Osteoblast (primary cell): ENCODE results near the gene DMAC2L. TPM values are rescaled to one million over a fixed set of nuclear protein-coding genes. Genes with fewer than 3 reads are reported as not detected.

ENCODE experiments used
- DNase-seq: peaks from one replicate; pipeline ENCODE4 v3.0.0; 2011; ENCODE audit warnings: low spot score, mixed read lengths; ENCODE audit not compliant: insufficient read length; ENCODE audit errors: missing footprints
- H2AFZ ChIP-seq: 2 replicates; pipeline ENCODE4 v1.6.0; 2011; ENCODE audit warnings: mild to moderate bottlenecking, low read length
- H3K27ac ChIP-seq: 2 replicates; pipeline ENCODE4 v1.5.1; 2011; ENCODE audit warnings: mild to moderate bottlenecking, low read depth, low read length, moderate library complexity
- H3K27me3 ChIP-seq: 2 replicates; pipeline ENCODE4 v1.6.0; 2012; ENCODE audit warnings: mild to moderate bottlenecking, control low read depth, inconsistent platforms, low read length, moderate library complexity; ENCODE audit not compliant: insufficient read depth
- H3K36me3 ChIP-seq: 2 replicates; pipeline ENCODE4 v1.5.1; 2011; ENCODE audit warnings: mild to moderate bottlenecking, low read length, control low read depth, moderate library complexity; ENCODE audit not compliant: insufficient read depth
- H3K4me1 ChIP-seq: 2 replicates; pipeline ENCODE4 v1.5.1; 2011; ENCODE audit warnings: mild to moderate bottlenecking, low read length, control low read depth, moderate library complexity; ENCODE audit not compliant: insufficient read depth
- H3K4me2 ChIP-seq: 2 replicates; pipeline ENCODE4 v1.6.0; 2011; ENCODE audit warnings: mild to moderate bottlenecking, low read length; ENCODE audit not compliant: insufficient read depth
- H3K4me3 ChIP-seq: fragments of 200-600 bp; sonication (generic); 3 replicates; pipeline ENCODE4 v1.5.1; 2012; ENCODE audit warnings: mild to moderate bottlenecking, low read length, inconsistent platforms; ENCODE audit not compliant: insufficient read depth
- H3K79me2 ChIP-seq: 2 replicates; pipeline ENCODE4 v1.6.0; 2012; ENCODE audit warnings: mild to moderate bottlenecking, low read length, control low read depth, inconsistent platforms; ENCODE audit not compliant: insufficient read depth
- H3K9me3 ChIP-seq: 2 replicates; pipeline ENCODE4 v1.5.1; 2011; ENCODE audit warnings: low read depth, low read length, control low read depth
- H4K20me1 ChIP-seq: 2 replicates; pipeline ENCODE4 v1.6.0; 2012; ENCODE audit warnings: mild to moderate bottlenecking, low read length, control low read depth; ENCODE audit not compliant: insufficient read depth
- total RNA-seq: library from RNA; depleted of rRNA; stranded (reverse); fragments of >200 nt; gene quantifications from 2 replicates; pipeline ENCODE4 v1.2.3, GENCODE V29; 2012
- TF ChIP-seq, protein P1 (sequence below): IDR thresholded peaks from 2 replicates; pipeline ENCODE4 v1.5.1; 2011; ENCODE audit warnings: mild to moderate bottlenecking, low read depth, low read length, moderate library complexity; ENCODE audit errors: extremely low read depth

The DMAC2L gene
- total RNA-seq, 1 donor, result 7.2 TPM

DNA sequence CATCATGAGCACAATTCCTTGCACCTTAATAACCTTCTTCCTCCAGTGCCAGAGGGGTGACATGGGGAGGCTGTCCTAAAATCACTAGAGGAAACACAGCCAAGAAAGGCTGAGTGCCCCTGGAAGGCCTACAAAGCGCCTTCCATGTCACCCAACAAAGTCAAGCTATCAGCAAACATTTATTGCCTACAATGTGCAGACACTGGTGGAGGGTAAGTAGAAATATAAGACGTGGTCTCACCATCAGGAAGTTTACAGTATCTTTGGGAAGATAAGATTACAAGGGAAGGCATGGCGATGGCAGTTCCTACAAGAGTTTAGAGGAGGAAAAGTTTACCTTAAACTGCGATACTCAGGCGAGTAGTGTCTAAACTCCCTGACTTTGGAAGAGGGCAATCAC lies 27.9 kb downstream of the DMAC2L start:
- no peaks in the 10 kb centered on the region for H4K20me1 ChIP-seq
- no peak for DNase-seq
- TF ChIP-seq, protein P1, sequence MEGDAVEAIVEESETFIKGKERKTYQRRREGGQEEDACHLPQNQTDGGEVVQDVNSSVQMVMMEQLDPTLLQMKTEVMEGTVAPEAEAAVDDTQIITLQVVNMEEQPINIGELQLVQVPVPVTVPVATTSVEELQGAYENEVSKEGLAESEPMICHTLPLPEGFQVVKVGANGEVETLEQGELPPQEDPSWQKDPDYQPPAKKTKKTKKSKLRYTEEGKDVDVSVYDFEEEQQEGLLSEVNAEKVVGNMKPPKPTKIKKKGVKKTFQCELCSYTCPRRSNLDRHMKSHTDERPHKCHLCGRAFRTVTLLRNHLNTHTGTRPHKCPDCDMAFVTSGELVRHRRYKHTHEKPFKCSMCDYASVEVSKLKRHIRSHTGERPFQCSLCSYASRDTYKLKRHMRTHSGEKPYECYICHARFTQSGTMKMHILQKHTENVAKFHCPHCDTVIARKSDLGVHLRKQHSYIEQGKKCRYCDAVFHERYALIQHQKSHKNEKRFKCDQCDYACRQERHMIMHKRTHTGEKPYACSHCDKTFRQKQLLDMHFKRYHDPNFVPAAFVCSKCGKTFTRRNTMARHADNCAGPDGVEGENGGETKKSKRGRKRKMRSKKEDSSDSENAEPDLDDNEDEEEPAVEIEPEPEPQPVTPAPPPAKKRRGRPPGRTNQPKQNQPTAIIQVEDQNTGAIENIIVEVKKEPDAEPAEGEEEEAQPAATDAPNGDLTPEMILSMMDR, result no peak
- H3K79me2 ChIP-seq, result no peaks in the 10 kb centered on the region
- H3K9me3 ChIP-seq, result no peaks in the 10 kb centered on the region
- H3K4me1 ChIP-seq, result peaks cover 45% of the 10 kb centered on the region
- no peak overlapping the region for H3K4me2 ChIP-seq
- no peak overlapping the region for H2AFZ ChIP-seq
- no peaks in the 10 kb centered on the region for H3K36me3 ChIP-seq
- no peak overlapping the region for H3K4me3 ChIP-seq
- no peaks in the 10 kb centered on the region for H3K27me3 ChIP-seq
- H3K27ac ChIP-seq, result no peak overlapping the region

DNA sequence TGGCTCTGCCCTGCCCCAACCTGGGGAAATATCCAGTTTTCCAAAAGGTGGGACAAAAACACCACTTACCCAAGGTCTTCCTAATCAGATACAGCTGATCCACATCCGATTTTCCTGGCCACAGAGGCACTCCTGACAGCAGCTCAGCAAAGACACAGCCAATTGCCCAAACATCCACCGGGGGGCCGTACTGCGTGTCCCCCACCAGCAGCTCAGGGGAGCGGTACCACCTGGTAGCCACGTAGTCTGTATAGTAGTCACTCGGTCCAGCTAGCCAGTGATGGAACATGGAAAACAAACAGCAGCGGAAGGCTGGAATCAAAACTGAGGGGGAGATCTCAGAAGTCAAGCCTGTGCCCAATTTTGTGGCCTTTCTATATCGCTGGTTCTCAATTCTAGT lies 28.8 kb downstream of the DMAC2L start:
- H3K79me2 ChIP-seq, result no peaks in the 10 kb centered on the region
- TF ChIP-seq, protein P1, result peak; percentile 8
- no peak overlapping the region for H3K4me3 ChIP-seq
- H3K27me3 ChIP-seq, result no peaks in the 10 kb centered on the region
- no peak for DNase-seq
- no peaks in the 10 kb centered on the region for H4K20me1 ChIP-seq
- H3K4me1 ChIP-seq, result peaks cover 41% of the 10 kb centered on the region
- no peaks in the 10 kb centered on the region for H3K36me3 ChIP-seq
- no peaks in the 10 kb centered on the region for H3K9me3 ChIP-seq
- H2AFZ ChIP-seq, result no peak overlapping the region
- no peak overlapping the region for H3K27ac ChIP-seq
- H3K4me2 ChIP-seq, result no peak overlapping the region

DNA sequence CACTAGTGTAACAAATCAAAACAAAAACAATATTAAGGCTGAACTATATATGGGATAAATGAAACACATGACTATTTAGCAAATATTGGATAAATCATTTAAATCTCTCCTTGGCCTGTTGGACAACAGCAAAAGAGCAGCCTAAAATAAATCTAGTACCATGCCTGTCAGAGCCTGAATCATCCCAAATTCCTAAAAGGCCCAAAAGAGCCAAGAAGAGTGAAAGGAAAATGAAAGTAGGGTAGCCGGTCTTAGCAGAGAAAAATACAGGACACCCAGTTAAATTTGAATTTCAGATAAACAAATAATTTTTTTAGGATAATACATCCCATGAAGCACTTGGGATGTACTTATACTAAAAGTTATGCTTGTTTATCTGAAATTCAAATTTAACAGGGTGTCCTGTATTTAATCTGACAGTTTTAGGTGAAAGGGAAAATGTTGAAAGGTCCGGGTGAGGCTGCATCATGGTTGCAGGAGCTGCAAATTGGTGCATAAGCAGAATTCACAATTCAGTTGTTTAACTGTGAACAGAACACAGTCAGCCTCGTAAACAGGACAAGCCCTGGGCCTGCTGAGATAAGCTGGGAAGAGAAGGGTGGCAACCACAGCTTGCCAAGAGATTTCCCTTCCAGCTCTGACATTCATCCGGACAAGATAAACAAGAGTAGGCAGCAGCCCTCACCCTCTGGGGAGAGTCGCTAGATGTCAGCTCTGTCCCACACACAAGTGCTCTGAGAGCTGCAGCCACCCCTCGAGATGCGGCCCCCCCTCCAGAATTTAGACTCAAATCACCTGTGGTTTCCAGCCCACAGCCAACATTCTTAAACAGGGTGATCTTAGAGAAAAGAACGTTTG lies 30.3 kb downstream of the DMAC2L start:
- no peak for DNase-seq
- peak overlapping the region; percentile 85 for H3K4me2 ChIP-seq
- H3K9me3 ChIP-seq, result no peaks in the 10 kb centered on the region
- no peaks in the 10 kb centered on the region for H3K27me3 ChIP-seq
- H3K4me1 ChIP-seq, result peaks cover 41% of the 10 kb centered on the region
- H2AFZ ChIP-seq, result peak overlapping the region; percentile 59
- no peaks in the 10 kb centered on the region for H4K20me1 ChIP-seq
- H3K79me2 ChIP-seq, result no peaks in the 10 kb centered on the region
- TF ChIP-seq, protein P1, result peak; percentile 37
- no peaks in the 10 kb centered on the region for H3K36me3 ChIP-seq
- peak overlapping the region; percentile 44 for H3K27ac ChIP-seq
- H3K4me3 ChIP-seq, result peak overlapping the region; percentile 63

DNA sequence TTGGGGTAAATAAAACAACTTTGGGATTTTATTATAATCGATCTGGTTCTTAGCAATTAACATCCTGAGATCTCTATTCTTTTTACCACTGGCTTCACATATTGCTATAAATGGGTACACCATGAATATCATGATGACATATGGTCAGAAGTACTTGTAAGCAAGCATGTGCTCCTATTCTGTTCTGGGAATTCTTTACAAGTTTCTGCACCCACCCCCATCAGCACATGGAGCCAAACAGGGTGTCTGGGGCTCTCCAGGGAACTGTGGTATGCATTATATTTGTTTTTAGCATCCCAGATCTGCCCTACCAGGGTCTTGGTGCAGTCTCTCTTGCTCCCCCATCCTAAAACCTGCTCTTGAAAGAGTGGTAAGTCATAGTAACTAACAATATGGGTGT lies 31.3 kb downstream of the DMAC2L start:
- no peaks in the 10 kb centered on the region for H4K20me1 ChIP-seq
- no peaks in the 10 kb centered on the region for H3K27me3 ChIP-seq
- H3K27ac ChIP-seq, result peak overlapping the region; percentile 44
- H3K36me3 ChIP-seq, result no peaks in the 10 kb centered on the region
- no peaks in the 10 kb centered on the region for H3K9me3 ChIP-seq
- no peak overlapping the region for H3K4me2 ChIP-seq
- no peak for DNase-seq
- H3K4me3 ChIP-seq, result no peak overlapping the region
- TF ChIP-seq, protein P1, result no peak
- peaks cover 48% of the 10 kb centered on the region for H3K4me1 ChIP-seq
- H2AFZ ChIP-seq, result no peak overlapping the region
- H3K79me2 ChIP-seq, result no peaks in the 10 kb centered on the region
